Measurements from ENCODE around the gene ADAM17.

ADAM17 gene

GRCh38 chr2:9538000-9538507, 17.6 kb downstream of the ADAM17 start:
- no peak overlapping the region for H3K4me3 ChIP-seq (ENCODE audit: low read depth in 1 of 2, low read length in 2 of 2)
- peaks cover 8 to 19% of the 10 kb centered on the region in 2 donors for H3K36me3 ChIP-seq (ENCODE audit: control insufficient read depth in 1 of 2, insufficient read depth in 2 of 2, low read length in 2 of 2)
- H3K27me3 ChIP-seq (ENCODE audit: low read depth, low read length), result no peaks in the 10 kb centered on the region
- no peak overlapping the region for H3K27ac ChIP-seq (ENCODE audit: low read length)
- H3K9me3 ChIP-seq (ENCODE audit: control insufficient read depth in 1 of 2, low read length in 2 of 2), result no peaks in the 10 kb centered on the region
- no peaks in the 10 kb centered on the region for H3K4me1 ChIP-seq (ENCODE audit: control insufficient read depth in 1 of 2, insufficient read depth in 2 of 2, low read length in 2 of 2)

- Histone ChIP-seq H3K27me3 (ENCODE audit: low read depth, low read length) (no peaks in the 10 kb centered on the region), H3K36me3 (ENCODE audit: control insufficient read depth in 1 of 2, insufficient read depth in 2 of 2, low read length in 2 of 2) (peaks cover 8 to 22% of the 10 kb centered on the region in 2 donors), H3K27ac (ENCODE audit: low read length) (peak overlapping the region; percentile 11)
These were observed 19.1 kb downstream of the ADAM17 start for GRCh38 chr2:9536504-9536903.

DNA sequence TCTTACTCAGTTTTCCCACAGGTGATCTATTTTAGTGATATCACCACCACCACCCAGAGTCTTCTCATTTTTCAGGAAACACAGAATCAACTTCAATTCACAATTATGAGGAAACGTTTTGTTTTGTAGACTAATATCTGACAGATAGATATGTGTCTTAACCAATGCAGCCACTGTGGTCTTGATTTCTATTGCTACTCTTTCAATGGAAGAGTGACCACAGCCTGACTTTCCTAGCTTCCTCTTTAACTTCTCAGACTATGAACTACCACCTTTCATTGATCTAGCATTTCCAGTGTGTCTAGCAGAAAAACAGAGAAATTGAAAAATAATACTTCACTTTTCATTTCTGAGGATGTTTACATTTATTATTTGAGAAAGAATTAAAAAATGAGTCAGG, 20.5 kb downstream of the ADAM17 start:
- H3K36me3 ChIP-seq (ENCODE audit: control insufficient read depth in 1 of 2, insufficient read depth in 2 of 2, low read length in 2 of 2), result peaks cover 8 to 22% of the 10 kb centered on the region in 2 donors
- no peak overlapping the region for H3K27ac ChIP-seq (ENCODE audit: low read length)
- H3K9me3 ChIP-seq (ENCODE audit: control insufficient read depth in 1 of 2, low read length in 2 of 2), result no peaks in the 10 kb centered on the region
- H3K4me3 ChIP-seq (ENCODE audit: low read depth in 1 of 2, low read length in 2 of 2), result no peak overlapping the region
- H3K4me1 ChIP-seq (ENCODE audit: control insufficient read depth in 1 of 2, insufficient read depth in 2 of 2, low read length in 2 of 2), result no peaks in the 10 kb centered on the region
- H3K27me3 ChIP-seq (ENCODE audit: low read depth, low read length), result no peaks in the 10 kb centered on the region

More at GRCh38 chr2:9536504-9536903, 19.1 kb downstream of the ADAM17 start:
- H3K9me3 ChIP-seq (ENCODE audit: control insufficient read depth in 1 of 2, low read length in 2 of 2), result no peaks in the 10 kb centered on the region
- H3K4me3 ChIP-seq (ENCODE audit: low read depth in 1 of 2, low read length in 2 of 2), result no peak overlapping the region
- no peaks in the 10 kb centered on the region for H3K4me1 ChIP-seq (ENCODE audit: control insufficient read depth in 1 of 2, insufficient read depth in 2 of 2, low read length in 2 of 2)

DNA sequence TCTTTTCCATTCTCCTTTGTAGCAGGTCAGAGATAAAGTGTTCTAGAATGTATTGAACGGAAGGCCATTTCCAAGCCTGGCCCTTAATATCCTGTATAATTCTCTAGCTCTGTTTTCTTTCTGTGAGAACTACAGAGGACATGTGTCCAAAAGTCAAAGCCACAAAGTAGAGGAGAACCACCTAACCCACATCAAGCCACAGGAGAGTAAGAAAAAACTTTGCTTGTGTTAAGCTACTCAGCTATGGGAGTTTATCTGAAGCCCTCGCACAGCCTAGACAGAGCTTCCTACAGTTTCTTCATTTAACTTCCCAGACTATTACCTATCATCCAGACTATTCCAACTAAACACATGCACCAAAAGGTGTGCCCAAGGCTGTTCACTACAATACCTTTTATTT, 22.0 kb downstream of the ADAM17 start:
- peaks cover 10 to 28% of the 10 kb centered on the region in 2 donors for H3K36me3 ChIP-seq (ENCODE audit: control insufficient read depth in 1 of 2, insufficient read depth in 2 of 2, low read length in 2 of 2)

DNA sequence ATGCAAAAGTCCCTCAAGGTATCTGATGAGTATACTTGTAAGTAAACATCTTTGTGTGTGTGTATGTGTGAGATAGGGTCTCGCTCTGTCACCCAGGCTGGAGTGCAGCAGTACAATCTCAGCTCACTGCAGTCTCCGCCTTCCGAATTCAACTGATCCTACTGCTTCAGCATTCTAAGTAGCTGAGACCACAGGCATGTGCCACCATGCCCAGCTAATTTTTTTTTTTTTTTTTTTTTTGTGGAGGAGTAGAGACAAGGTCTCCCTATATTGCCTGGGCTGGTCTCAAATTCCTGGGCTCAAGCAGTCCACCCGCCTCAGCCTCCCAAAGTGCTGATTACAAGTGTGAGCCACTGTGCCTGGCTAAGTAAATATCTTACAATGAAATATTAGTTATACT, 23.2 kb downstream of the ADAM17 start:
- Histone ChIP-seq H3K27me3 (ENCODE audit: low read depth, low read length) (no peaks in the 10 kb centered on the region), H3K4me3 (ENCODE audit: low read depth in 1 of 2, low read length in 2 of 2) (no peak overlapping the region), H3K36me3 (ENCODE audit: control insufficient read depth in 1 of 2, insufficient read depth in 2 of 2, low read length in 2 of 2) (peaks cover 13 to 27% of the 10 kb centered on the region in 2 donors), H3K27ac (ENCODE audit: low read length) (no peak overlapping the region), H3K4me1 (ENCODE audit: control insufficient read depth in 1 of 2, insufficient read depth in 2 of 2, low read length in 2 of 2) (no peaks in the 10 kb centered on the region), H3K9me3 (ENCODE audit: control insufficient read depth in 1 of 2, low read length in 2 of 2) (no peaks in the 10 kb centered on the region)

More for the DNA sequence above, 22.0 kb downstream of the ADAM17 start:
- Histone ChIP-seq H3K4me3 (ENCODE audit: low read depth in 1 of 2, low read length in 2 of 2) (no peak overlapping the region), H3K9me3 (ENCODE audit: control insufficient read depth in 1 of 2, low read length in 2 of 2) (no peaks in the 10 kb centered on the region), H3K27ac (ENCODE audit: low read length) (no peak overlapping the region), H3K4me1 (ENCODE audit: control insufficient read depth in 1 of 2, insufficient read depth in 2 of 2, low read length in 2 of 2) (no peaks in the 10 kb centered on the region), H3K27me3 (ENCODE audit: low read depth, low read length) (no peaks in the 10 kb centered on the region)

DNA sequence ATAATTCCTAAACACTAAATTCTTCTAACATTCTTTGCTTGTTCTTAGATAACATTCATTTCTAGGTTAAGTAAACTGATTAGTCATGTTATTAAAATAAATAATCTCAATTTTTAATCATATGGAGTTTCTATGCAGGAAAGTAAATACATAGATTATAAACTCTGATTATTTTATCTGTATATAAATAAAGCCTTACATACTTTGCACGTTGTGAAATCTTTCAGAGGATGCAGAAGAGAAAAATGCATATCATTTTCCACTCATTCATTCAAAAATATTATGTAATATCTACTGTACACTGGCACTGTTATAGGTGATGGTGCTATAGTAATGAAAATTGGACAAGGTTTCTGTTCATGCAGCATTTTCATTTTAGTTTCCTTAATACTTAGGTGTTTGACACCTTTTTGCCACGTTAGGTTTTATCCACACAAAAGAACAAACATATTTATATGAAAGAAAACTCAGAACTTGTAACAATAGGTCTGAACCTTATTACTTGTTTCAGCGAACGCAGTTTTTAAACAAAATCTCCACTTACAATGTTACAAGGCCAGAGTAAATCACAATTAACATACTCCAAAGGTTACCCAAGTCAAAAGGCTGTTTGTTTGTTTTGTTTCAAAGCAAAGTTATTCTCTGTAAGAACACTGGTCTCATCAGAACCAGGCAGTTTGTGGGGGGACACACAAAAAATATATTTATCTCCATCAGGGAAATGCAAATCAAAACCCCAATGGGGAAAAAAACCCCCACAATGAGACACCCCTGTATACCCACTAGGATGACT, 27.4 kb downstream of the ADAM17 start:
- Histone ChIP-seq H3K4me3 (ENCODE audit: low read depth in 1 of 2, low read length in 2 of 2) (no peak overlapping the region), H3K9me3 (ENCODE audit: control insufficient read depth in 1 of 2, low read length in 2 of 2) (no peaks in the 10 kb centered on the region), H3K27me3 (ENCODE audit: low read depth, low read length) (no peaks in the 10 kb centered on the region), H3K27ac (ENCODE audit: low read length) (no peak overlapping the region), H3K4me1 (ENCODE audit: control insufficient read depth in 1 of 2, insufficient read depth in 2 of 2, low read length in 2 of 2) (no peaks in the 10 kb centered on the region), H3K36me3 (ENCODE audit: control insufficient read depth in 1 of 2, insufficient read depth in 2 of 2, low read length in 2 of 2) (peaks cover 23 to 32% of the 10 kb centered on the region in 2 donors)

DNA sequence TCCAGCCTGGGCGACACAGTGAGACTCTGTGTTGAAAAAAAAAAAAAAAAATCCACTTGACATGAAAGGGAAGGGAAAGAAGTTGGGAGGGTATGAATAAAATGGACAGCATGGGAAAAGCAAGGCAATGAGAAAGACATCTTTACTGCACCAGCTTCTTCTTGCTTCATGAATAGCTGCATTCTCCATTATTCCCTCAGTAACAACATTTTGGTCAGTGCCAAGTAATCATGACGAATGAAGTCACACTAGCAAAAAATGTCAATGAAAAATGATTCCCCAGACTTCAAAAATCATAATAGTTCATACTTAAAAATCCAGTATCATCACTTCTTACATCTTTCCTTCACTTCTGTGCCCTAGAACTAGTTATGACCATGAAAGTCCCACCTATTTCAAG, 30.4 kb downstream of the ADAM17 start:
- Histone ChIP-seq H3K36me3 (ENCODE audit: control insufficient read depth in 1 of 2, insufficient read depth in 2 of 2, low read length in 2 of 2) (peaks cover 26 to 40% of the 10 kb centered on the region in 2 donors), H3K4me1 (ENCODE audit: control insufficient read depth in 1 of 2, insufficient read depth in 2 of 2, low read length in 2 of 2) (no peaks in the 10 kb centered on the region), H3K27ac (ENCODE audit: low read length) (no peak overlapping the region), H3K27me3 (ENCODE audit: low read depth, low read length) (no peaks in the 10 kb centered on the region), H3K9me3 (ENCODE audit: control insufficient read depth in 1 of 2, low read length in 2 of 2) (no peaks in the 10 kb centered on the region), H3K4me3 (ENCODE audit: low read depth in 1 of 2, low read length in 2 of 2) (no peak overlapping the region)

DNA sequence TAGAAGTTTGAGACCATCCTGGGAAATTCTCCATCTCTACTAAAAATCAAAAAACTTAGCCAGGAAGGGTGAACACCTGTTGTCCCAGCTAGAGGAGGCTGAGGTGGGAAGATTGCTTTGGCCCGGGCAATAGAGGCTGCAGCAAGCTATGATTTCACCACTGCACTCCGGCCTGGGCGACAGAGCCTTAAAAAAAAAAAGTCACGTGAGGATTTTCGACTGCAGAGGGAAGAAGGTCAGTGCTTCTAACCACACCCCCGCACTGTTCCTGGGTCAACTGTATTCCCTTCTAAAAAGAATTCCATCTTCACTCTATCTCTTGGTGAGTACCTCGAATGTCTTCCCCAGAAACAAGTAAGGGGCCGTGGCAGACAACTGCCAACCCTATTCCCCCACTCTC, 31.3 kb downstream of the ADAM17 start:
- no peaks in the 10 kb centered on the region for H3K4me1 ChIP-seq (ENCODE audit: control insufficient read depth in 1 of 2, insufficient read depth in 2 of 2, low read length in 2 of 2)
- no peak overlapping the region for H3K27ac ChIP-seq (ENCODE audit: low read length)
- H3K36me3 ChIP-seq (ENCODE audit: control insufficient read depth in 1 of 2, insufficient read depth in 2 of 2, low read length in 2 of 2), result peaks cover 36 to 43% of the 10 kb centered on the region in 2 donors
- H3K4me3 ChIP-seq (ENCODE audit: low read depth in 1 of 2, low read length in 2 of 2), result no peak overlapping the region
- H3K27me3 ChIP-seq (ENCODE audit: low read depth, low read length), result no peaks in the 10 kb centered on the region
- no peaks in the 10 kb centered on the region for H3K9me3 ChIP-seq (ENCODE audit: control insufficient read depth in 1 of 2, low read length in 2 of 2)

DNA sequence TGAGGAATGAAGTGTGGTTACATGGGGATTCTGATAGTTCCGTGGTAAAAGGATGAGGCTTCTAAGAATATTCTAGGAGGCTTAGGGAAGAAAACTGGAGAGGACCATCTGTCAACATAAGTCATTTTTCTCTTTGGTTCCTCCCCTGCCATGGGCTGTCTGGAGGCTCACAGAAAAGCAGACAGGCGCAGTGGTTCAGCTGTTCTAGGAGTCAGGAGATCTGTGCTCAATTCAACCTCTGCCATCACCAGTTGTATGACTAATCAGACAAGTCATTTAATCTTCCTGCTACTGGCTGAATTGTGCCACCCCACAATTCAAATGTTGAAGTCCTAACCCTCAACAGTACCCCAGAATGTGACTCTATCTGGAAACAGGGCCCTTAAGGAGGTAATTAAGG, 36.4 kb downstream of the ADAM17 start:
- Histone ChIP-seq H3K27ac (ENCODE audit: low read length) (no peak overlapping the region), H3K4me1 (ENCODE audit: control insufficient read depth in 1 of 2, insufficient read depth in 2 of 2, low read length in 2 of 2) (no peaks in the 10 kb centered on the region), H3K4me3 (ENCODE audit: low read depth in 1 of 2, low read length in 2 of 2) (no peak overlapping the region), H3K36me3 (ENCODE audit: control insufficient read depth in 1 of 2, insufficient read depth in 2 of 2, low read length in 2 of 2) (peaks cover 32 to 48% of the 10 kb centered on the region in 2 donors), H3K27me3 (ENCODE audit: low read depth, low read length) (no peaks in the 10 kb centered on the region), H3K9me3 (ENCODE audit: control insufficient read depth in 1 of 2, low read length in 2 of 2) (no peaks in the 10 kb centered on the region)

DNA sequence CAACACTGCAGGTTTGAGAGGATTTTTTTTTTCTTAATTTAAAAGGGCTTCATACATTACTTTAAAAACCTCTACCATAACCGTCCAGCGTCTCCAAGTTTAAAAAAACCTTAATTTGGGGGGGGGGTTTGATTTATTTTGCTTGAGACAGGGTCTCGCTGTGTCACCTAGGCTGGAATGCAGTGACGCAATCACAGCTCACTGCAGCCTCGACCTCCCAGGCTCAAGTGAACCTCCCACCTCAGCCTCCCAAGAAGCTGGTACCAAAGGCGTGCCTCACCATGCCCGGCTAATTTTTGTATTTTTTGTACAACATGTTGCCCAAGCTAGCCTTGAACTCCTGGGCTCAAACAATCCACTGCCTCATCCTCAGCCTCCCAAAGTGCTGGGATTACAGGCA, 36.9 kb downstream of the ADAM17 start:
- no peaks in the 10 kb centered on the region for H3K27me3 ChIP-seq (ENCODE audit: low read depth, low read length)
- H3K4me1 ChIP-seq (ENCODE audit: control insufficient read depth in 1 of 2, insufficient read depth in 2 of 2, low read length in 2 of 2), result no peaks in the 10 kb centered on the region
- peaks cover 31 to 48% of the 10 kb centered on the region in 2 donors for H3K36me3 ChIP-seq (ENCODE audit: control insufficient read depth in 1 of 2, insufficient read depth in 2 of 2, low read length in 2 of 2)
- H3K9me3 ChIP-seq (ENCODE audit: control insufficient read depth in 1 of 2, low read length in 2 of 2), result no peaks in the 10 kb centered on the region
- H3K4me3 ChIP-seq (ENCODE audit: low read depth in 1 of 2, low read length in 2 of 2), result no peak overlapping the region
- no peak overlapping the region for H3K27ac ChIP-seq (ENCODE audit: low read length)

DNA sequence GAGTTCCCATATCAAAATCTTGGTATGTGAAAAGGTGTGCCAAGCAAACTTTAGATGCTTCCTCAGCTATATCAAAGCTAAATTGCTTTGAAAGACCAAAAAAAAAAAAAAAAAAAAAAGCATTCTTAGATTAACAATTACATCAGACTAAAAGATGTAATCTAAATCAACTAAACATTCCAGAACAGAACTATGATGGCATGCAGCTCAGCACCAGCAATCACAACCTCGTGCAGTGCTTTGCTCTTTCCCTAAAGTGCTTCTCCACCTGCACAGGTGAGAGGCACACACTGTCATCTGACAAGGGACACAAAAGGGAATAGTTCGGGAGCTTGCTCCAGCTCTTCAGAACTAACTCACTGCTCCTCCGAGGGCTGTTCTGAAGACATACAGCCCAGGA, 37.5 kb downstream of the ADAM17 start:
- H3K4me1 ChIP-seq (ENCODE audit: control insufficient read depth in 1 of 2, insufficient read depth in 2 of 2, low read length in 2 of 2), result no peaks in the 10 kb centered on the region
- H3K4me3 ChIP-seq (ENCODE audit: low read depth in 1 of 2, low read length in 2 of 2), result no peak overlapping the region
- no peaks in the 10 kb centered on the region for H3K27me3 ChIP-seq (ENCODE audit: low read depth, low read length)
- no peak overlapping the region for H3K27ac ChIP-seq (ENCODE audit: low read length)
- H3K9me3 ChIP-seq (ENCODE audit: control insufficient read depth in 1 of 2, low read length in 2 of 2), result no peaks in the 10 kb centered on the region
- peaks cover 33 to 51% of the 10 kb centered on the region in 2 donors for H3K36me3 ChIP-seq (ENCODE audit: control insufficient read depth in 1 of 2, insufficient read depth in 2 of 2, low read length in 2 of 2)

All from muscle layer of duodenum (tissue), 2 donors.